CD4-positive, alpha-beta T cell treated with Interleukin-21 for 1 hour (primary cell): Measurements from ENCODE around the gene HDGFL2.

Experiments used
- DNase-seq: peaks from one replicate; pipeline ENCODE4 v3.0.0-alpha.2; 2020

The HDGFL2 gene

GRCh38 chr19:4499855-4500254 lies 27.8 kb downstream of the HDGFL2 start:
- no peak for DNase-seq

GRCh38 chr19:4500841-4501591 lies 28.9 kb downstream of the HDGFL2 start:
- DNase-seq = no peak

GRCh38 chr19:4501691-4502090 lies 29.6 kb downstream of the HDGFL2 start:
- no peak for DNase-seq

DNA sequence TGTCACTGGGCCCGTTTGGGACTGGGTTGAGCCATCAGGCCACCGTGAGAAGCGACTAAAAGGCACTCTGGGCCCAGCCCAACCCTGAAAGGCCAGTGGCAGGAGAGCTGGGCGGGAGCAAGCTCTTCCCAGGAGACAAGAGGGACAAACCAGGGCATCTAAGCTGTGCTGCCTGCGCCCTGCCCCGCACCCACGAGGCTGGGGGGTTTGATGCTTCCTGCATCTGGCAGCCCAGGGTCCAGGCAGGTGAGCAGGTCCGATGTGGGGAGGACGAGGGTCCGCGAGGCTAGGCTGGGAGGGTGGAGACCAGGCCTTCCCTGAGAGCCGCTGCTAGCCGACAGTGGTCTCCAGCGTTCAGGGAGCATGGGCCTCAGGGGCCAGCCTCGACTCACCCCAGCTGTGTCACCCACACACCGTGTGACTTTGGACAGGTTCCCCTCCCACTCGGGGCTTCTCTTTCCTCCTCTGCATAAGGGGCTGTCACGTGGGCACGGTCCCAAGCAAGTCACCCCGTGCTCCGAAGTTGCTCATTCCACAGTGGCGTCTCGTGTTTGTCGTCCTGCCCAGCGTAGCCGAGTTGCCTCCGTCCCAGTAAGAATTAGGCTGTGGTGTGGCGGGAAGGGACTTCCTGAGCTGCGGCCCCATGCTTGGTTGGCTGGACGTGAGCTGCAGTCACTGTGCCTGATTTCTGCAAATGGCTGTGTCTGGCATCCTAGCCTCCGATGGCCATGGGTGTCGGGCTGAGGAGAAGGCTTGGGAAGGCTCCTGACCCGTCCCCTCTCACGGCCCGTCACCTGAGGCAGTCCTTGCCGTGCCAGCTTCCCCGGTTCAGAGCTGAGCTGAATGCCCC lies 30.4 kb downstream of the HDGFL2 start:
- DNase-seq = no peak

DNA sequence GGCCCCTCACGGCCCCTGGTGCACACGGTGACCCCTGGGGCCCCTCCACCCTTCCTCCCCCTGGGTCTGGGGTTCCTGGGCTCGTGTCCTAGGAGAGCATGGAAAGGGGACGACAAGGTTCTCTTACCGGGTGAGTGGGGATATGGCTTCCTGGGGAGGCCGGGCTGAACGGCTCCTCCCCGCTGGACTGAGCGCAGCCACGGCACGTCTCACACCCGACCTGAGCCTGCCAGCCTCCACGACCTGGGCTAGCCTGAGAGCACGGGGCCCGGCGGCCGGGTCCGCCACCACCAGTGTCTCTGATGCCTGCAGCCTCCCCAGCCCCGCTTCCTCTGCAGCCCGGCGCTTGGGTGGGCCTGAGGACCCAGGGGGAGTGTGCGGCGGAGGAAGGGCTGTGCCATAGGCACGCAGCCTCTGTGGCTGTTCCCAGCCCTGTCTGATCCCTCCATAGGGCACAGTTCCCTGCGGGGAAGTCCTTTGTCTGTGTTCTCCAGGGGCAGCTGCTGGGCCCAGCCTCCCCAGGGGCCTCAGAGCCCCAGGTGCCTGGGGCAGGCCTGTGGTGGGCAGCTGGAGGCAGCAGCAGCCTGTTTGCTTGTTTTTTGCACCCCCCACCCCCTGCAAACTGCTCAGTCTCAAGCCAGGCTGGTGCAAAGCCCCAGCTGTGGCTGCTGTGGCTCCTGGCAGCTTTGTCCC lies 31.2 kb downstream of the HDGFL2 start:
- DNase-seq = no peak

GRCh38 chr19:4503825-4504170 lies 31.7 kb downstream of the HDGFL2 start:
- no peak for DNase-seq

DNA sequence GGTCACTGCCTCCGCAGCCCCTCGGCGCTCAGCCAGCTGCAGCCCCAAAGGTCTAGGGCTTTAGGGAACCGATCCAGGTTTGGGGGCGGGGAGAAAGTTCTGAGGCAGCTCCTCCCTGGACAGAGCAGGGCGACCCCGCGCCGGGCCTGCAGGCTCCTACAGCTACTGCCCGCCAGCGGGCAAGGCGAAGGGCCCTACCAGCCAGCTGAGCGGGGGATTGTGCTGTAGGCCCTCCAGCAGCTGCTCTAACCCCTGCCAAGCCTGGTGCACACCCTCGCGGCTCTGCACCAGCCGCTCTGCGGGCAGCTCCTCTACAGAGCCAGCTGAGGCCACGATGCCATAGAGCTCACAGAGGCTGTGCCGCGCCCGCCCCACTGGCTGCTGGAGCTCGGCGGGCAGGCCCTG lies 32.2 kb downstream of the HDGFL2 start:
- no peak for DNase-seq

GRCh38 chr19:4504891-4505569 lies 32.9 kb downstream of the HDGFL2 start:
- DNase-seq = no peak

DNA sequence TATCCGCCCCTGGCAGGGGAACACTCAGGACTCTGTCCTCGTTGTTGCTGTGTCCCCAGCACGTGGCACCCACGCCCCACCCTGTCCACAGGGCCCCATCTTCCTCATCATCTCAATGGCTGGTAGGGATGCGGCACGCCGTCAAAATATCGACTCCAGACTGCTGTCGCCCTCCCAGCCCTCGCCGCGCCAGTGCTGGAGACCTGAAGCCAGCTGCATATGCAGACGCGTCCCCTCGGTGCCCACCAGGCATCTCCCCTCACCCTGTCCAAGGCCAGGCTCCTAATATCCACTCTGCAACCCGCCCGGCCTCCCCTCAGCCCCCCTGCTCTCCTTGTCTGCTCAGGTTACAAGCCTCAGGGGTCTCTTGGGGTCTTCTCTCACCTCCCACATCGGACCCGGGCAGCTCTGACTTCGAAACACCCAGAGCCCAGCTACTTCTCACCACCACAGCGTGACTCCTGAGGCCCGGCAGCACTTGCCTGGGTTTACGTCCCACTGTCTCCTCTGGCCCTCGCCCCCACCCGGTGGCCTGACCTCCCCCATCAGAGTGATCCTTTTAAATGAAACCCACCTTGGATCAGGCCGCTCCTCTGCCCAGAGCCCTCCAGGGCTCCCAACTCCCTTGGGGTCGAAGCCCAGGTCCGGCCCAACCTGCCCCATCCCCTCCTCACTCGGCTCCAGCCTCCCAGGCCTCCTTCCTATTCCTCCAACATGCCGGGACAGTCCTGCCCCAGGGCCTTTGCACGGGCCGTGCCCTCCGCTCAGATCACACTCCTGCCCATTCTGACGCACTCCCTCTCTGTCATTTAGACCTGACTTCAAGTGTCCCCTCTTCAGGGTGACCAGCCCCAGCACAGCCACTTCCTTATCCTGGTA lies 33.7 kb downstream of the HDGFL2 start:
- no peak for DNase-seq

DNA sequence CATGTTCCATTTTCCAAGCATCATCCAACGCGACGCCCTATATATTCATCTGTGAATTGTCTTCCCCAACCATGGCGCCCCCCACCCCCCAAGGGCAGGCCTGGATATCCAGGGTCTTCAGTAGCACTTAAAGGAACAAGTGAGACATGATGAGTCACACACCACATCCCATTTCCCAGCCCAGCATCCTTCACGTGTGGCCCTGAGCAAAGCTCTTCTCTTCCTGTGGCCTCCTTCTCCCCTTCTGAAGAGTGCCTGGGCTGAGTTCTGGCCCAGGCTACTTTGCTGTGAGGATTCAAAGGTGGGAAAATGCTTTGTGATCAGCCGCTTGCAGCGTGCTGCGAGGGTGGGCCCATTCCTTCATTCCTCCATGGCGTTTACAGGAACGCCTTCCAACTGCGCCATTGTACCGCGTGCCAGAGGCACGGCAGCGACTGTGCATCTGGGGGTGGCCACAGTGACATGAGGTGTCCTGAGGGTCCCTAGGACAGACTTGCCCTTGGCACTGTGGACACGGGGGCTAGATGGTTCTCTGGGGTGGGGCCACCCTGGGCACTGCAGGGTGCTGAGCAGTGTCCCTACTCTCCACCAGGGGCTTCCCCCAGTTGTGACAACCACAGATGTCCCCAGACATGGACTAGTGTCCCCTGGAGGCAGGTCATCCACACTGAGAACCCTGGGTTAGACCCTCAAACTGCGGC lies 34.5 kb downstream of the HDGFL2 start:
- DNase-seq = no peak

DNA sequence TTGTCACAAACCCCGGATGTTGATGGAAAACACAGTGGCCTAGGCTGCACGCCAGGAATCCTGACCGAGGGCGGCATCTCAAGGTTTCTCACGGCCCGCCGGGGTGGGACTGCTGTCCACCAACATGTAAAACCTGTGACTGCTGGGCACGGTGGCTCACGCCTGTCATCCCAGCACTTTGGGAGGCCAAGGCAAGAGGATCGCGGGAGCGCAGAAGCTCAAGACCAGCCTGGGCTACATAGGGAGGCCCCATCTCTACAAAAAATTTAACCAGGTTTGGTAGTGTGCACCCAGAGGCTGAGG lies 35.0 kb downstream of the HDGFL2 start:
- DNase-seq = no peak

DNA sequence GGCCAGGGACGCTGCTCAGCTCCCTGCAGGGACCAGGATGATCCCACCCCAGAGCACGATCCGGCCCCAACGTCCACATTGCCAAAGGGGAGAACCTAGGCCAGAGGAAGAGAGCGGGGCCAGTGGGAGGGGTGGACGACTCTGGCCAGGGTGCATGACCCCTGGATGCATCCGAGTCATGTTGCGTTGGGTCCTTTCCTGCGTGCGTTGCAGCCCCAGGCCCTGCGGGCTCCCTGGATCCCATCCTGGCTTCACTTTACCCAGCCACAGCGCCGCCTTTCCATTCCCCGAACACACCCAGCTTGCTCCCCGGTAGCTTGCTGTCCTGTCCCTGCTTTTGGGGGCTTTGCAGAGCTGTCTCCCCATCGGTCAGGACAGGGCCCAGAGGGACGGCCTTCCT lies 35.7 kb downstream of the HDGFL2 start:
- DNase-seq = no peak

- DNase-seq = no peak
Measured at GRCh38 chr19:4508698-4509097, 36.6 kb downstream of the HDGFL2 start.

- no peak for DNase-seq
Measured at GRCh38 chr19:4510435-4511255, 38.5 kb downstream of the HDGFL2 start.

- no peak for DNase-seq
Measured at GRCh38 chr19:4511300-4512054, 39.4 kb downstream of the HDGFL2 start.

GRCh38 chr19:4512070-4512469 lies 40.0 kb downstream of the HDGFL2 start:
- DNase-seq = no peak

DNA sequence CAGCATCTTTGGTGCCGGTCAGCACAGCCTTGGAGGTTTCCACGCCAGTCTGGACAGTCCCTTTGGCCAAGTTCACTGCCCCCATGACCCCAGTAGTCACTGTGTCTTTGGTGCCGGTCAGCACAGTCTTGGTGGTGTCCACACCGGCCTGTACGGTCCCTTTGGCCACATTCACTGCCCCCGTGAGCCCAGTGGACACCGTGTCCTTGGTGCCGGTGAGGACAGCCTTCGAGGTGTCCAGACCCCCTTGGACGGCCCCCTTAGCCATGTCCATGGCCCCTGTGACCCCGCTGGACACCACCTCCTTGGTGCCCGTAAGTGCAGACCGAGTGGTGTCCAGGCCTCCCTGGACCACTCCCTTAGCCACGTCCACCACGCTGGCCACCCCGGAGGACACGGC lies 41.2 kb downstream of the HDGFL2 start:
- no peak for DNase-seq

- no peak for DNase-seq
Measured at GRCh38 chr19:4515732-4516131, 43.6 kb downstream of the HDGFL2 start.

DNA sequence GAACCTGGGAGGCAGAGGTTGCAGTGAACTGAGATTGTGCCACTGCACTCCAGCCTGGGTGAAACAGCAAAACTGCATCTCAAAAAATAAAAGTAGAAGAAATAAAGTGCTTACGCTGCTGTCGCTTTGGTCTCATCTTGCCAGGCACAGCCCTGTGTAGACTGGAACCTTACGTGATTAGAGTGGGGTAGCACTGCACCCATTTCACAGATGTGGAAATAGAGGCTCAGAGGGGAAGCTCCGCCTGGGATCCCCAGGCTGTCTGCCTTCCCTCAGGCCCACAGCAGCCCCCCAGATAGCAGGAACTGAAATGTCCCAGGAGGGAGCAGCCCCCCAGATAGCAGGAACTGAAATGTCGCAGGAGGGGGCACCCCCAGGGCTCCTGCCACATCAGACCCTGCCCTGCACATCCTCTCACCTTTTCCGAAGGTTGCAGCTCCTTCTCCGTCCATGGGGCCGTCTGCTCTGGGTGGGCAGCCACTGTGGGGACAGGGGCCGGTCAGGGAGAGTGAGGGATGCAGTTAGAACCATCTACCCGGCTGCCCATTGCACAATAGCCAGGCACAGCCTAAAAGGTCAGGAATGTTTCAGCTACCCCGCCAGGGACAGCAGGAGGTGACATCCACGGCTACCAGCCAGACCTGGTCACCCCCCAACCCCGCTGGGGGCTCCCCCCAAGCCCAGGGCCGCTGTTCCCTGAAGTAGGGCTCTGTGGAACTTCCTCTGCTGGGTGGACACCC lies 44.3 kb downstream of the HDGFL2 start:
- DNase-seq = no peak
